Thyroid gland (tissue), 4 donors: Measurements from ENCODE around the gene HCFC1. TPM values are rescaled to one million over a fixed set of nuclear protein-coding genes. Genes with fewer than 3 reads are reported as not detected.
A peak's percentile ranks its signal among the peaks of the same experiment; 100 is the strongest.

Experiments used
- DNase-seq, 2 donors: peaks; one replicate each; pipeline ENCODE4 v3.0.0-alpha.2; 2019
- H3K27ac ChIP-seq, 3 donors: fragments of 200-600 bp; sonication (generic); 1 replicate in 2 of 3; 2 replicates in 1 of 3; pipeline ENCODE4 v1.5.1; 2016 to 2019; ENCODE audit warnings: mild to moderate bottlenecking in 1 of 3, moderate library complexity in 1 of 3
- H3K27me3 ChIP-seq: fragments of 200-600 bp; sonication (generic); one replicate; pipeline ENCODE4 v1.5.1; 2019
- H3K36me3 ChIP-seq, 2 donors: fragments of 200-600 bp; sonication (generic); one replicate each; pipeline ENCODE4 v1.5.1; 2016 to 2019
- H3K4me1 ChIP-seq, 2 donors: fragments of 200-600 bp; sonication (generic); one replicate each; pipeline ENCODE4 v1.5.1; 2017 to 2019
- H3K4me3 ChIP-seq, 3 donors: fragments of 200-600 bp; sonication (generic); replicated peaks in 1 of 3; 1 replicate in 2 of 3; 2 replicates in 1 of 3; pipeline ENCODE4 v1.5.1; 2016; ENCODE audit warnings: mild to moderate bottlenecking in 1 of 3
- H3K9me3 ChIP-seq: fragments of 200-600 bp; sonication (generic); one replicate; pipeline ENCODE4 v1.5.1; 2017
- POLR2A ChIP-seq, 2 donors: fragments of 450-650 bp; IDR thresholded peaks; one replicate each; pipeline ENCODE4 v1.6.1; 2017; ENCODE audit warnings: antibody characterized with exemption in 2 of 2, mild to moderate bottlenecking in 2 of 2, moderate library complexity in 1 of 2
- WGBS, 2 donors: methylation state at CpG; one replicate each; pipeline ENCODE4 v1.1.5; 2017; 5-methylcytosine and 5-hydroxymethylcytosine counted together
- intact Hi-C: fragments of 100-400 bp; cut with DNase I; formaldehyde crosslinking; loops from one replicate; pipeline ENCODE4 v1.15.1; 2023
- total RNA-seq, 4 donors: library from RNA; depleted of rRNA; stranded (reverse); fragments of >200 nt; gene quantifications; one replicate each; pipeline ENCODE4 v1.2.3, GENCODE V29; 2016
- TF ChIP-seq, protein P1 (sequence below), 6 experiments: fragments of 200-600 bp in 3 of 6; fragments of 450-650 bp in 3 of 6; sonication (generic) in 3 of 6; IDR thresholded peaks; one replicate each; pipeline ENCODE4 v1.5.1; 2016 to 2019; ENCODE audit warnings: antibody characterized with exemption in 6 of 6, mild to moderate bottlenecking in 2 of 6, inconsistent platforms in 1 of 6, moderate library complexity in 1 of 6

The HCFC1 gene
- total RNA-seq, 4 donors from 2014 or later: 23.5 to 119 (median 52.3) TPM

GRCh38 chrX:153939573-153939972, 32.0 kb downstream of the HCFC1 start:
- no peak overlapping the region for H3K4me3 ChIP-seq
- H3K27ac ChIP-seq: no peak overlapping the region
- H3K27me3 ChIP-seq: no peaks in the 10 kb centered on the region
- TF ChIP-seq, protein P1, sequence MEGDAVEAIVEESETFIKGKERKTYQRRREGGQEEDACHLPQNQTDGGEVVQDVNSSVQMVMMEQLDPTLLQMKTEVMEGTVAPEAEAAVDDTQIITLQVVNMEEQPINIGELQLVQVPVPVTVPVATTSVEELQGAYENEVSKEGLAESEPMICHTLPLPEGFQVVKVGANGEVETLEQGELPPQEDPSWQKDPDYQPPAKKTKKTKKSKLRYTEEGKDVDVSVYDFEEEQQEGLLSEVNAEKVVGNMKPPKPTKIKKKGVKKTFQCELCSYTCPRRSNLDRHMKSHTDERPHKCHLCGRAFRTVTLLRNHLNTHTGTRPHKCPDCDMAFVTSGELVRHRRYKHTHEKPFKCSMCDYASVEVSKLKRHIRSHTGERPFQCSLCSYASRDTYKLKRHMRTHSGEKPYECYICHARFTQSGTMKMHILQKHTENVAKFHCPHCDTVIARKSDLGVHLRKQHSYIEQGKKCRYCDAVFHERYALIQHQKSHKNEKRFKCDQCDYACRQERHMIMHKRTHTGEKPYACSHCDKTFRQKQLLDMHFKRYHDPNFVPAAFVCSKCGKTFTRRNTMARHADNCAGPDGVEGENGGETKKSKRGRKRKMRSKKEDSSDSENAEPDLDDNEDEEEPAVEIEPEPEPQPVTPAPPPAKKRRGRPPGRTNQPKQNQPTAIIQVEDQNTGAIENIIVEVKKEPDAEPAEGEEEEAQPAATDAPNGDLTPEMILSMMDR (IDR thresholded peaks at IDR 0.05): no peak
- TF ChIP-seq POLR2A (IDR thresholded peaks at IDR 0.05): no peak
- DNase-seq: no peak
- H3K36me3 ChIP-seq: no peaks in the 10 kb centered on the region
- peaks cover 0 to 10% of the 10 kb centered on the region in 2 donors for H3K4me1 ChIP-seq
- no peaks in the 10 kb centered on the region for H3K9me3 ChIP-seq
- WGBS, 2 donors: 58 to 93% methylated on average over 3 to 5 of the region's 7 CpGs
- intact Hi-C loops: loop anchor here (10.0 kb wide), 1 partner anchor 65 kb away; no protein-coding TSS in a partner anchor

DNA sequence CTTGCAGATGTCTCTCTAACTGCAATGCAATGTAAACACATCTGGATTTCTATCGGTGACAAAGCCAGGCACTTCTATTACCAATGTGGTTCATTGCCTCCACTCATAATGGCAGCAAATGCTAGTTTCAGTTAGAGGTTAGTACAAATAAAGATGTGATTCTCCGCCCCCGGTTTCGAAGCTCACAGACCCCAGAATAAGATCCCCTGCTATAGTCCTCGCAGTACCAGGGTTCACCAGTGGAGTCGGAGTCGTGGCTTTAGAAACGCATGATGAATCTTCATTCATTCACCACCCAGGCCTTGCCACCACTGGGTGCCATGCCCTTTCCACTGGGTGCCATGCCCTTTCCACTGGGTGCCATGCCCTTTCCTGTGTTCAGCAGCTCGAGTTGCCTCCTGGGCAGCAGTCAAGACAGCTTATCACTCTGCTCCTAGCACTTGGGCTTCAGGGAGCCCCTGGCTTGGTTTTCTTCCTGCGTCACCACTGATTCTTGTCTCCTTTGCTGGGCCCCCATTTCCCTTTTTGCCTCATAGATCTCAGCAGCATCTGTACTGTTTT, 33.3 kb downstream of the HCFC1 start:
- 88% methylated on average over 6 to 8 of the region's 10 CpGs for WGBS, 2 donors
- peaks cover 0 to 11% of the 10 kb centered on the region in 2 donors for H3K4me1 ChIP-seq
- intact Hi-C loops: loop anchor here (10.0 kb wide), 1 partner anchor 64 kb away; no protein-coding TSS in a partner anchor

DNA sequence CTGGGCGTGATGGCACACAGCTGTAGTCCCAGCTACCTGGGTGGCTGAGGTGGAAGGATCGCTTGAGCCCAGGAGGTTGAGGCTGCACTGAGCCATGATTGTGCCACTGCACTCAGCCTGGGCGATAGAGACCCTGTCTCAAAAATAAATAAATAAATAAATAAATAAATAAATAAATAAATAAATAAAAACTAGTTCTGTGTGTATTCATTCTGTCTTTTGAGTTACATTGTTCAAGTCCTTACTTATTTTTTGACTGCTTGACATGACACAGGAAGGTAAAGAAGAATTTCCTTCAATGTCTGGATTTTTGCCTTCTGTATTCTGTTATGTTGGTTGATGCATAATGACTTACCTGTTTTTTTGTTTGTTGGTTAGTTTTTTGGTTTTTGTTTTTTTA, 34.6 kb downstream of the HCFC1 start:
- Histone ChIP-seq H3K4me1 (peaks cover 0 to 11% of the 10 kb centered on the region in 2 donors), H3K27me3 (no peaks in the 10 kb centered on the region), H3K36me3 (no peaks in the 10 kb centered on the region), H3K9me3 (no peaks in the 10 kb centered on the region), H3K4me3 (no peak overlapping the region), H3K27ac (no peak overlapping the region)
- DNase-seq: no peak
- TF ChIP-seq, protein P1 (IDR thresholded peaks at IDR 0.05): no peak
- no peak for TF ChIP-seq POLR2A (IDR thresholded peaks at IDR 0.05)
- intact Hi-C loops: loop anchor here (10.0 kb wide), 1 partner anchor 62 kb away; no protein-coding TSS in a partner anchor
- 93 to 100% methylated on average over 3 of the region's 3 CpGs for WGBS, 2 donors

More for the DNA sequence above, 33.3 kb downstream of the HCFC1 start:
- no peak overlapping the region for H3K27ac ChIP-seq
- no peaks in the 10 kb centered on the region for H3K36me3 ChIP-seq
- H3K9me3 ChIP-seq: no peaks in the 10 kb centered on the region
- H3K27me3 ChIP-seq: no peaks in the 10 kb centered on the region
- no peak overlapping the region for H3K4me3 ChIP-seq
- no peak for DNase-seq
- TF ChIP-seq, protein P1 (IDR thresholded peaks at IDR 0.05): no peak
- TF ChIP-seq POLR2A (IDR thresholded peaks at IDR 0.05): no peak

DNA sequence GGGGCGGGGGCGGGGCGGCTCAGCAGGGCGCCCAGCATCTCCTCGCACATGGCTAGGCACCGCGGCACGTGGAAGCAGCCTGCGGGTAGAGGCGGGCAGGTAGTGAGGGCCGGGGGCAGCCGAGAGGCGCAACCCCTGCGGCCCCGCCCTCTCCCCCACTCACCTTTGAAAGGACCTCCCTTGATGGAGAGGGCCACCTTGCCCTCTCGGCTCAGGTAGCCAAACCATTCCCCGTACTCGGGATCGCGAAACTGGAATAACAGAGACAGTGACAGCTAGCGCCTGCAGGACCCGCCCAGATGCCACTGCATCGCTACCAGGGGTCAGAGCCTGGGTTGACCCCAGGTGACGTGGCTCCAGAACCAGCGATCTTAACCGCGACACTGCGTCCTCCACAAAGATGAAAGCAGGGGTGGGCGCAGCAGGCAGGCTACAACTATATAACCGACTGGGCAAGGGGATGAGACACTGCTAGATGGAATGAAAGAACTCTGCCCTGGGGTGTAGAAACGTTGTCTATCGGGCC, 36.2 kb downstream of the HCFC1 start:
- Histone ChIP-seq H3K9me3 (no peaks in the 10 kb centered on the region), H3K27ac (no peak overlapping the region), H3K27me3 (no peaks in the 10 kb centered on the region), H3K4me3 (peak overlapping the region in 1 of 3 donors; percentile 51), H3K4me1 (peaks cover 0 to 11% of the 10 kb centered on the region in 2 donors), H3K36me3 (peaks cover 0 to 5% of the 10 kb centered on the region in 2 donors)
- peak in 1 of 2 donors; percentile 19 for DNase-seq
- TF ChIP-seq, protein P1 (IDR thresholded peaks at IDR 0.05): no peak
- TF ChIP-seq POLR2A (IDR thresholded peaks at IDR 0.05): no peak
- WGBS, 2 donors: 33% methylated on average over 17 of the region's 32 CpGs; no CpG with 5 or more reads in 1 of the 2 donors
- intact Hi-C loops: loop anchor here (10.0 kb wide), 1 partner anchor 61 kb away; no protein-coding TSS in a partner anchor

GRCh38 chrX:153934762-153935325, 36.8 kb downstream of the HCFC1 start, which contains the start of gene NAA10:
Gene NAA10 (minus strand): TSS chrX:153935037. CDS start chrX:153934904, 133 bp downstream.
- Histone ChIP-seq H3K9me3 (no peaks in the 10 kb centered on the region), H3K4me1 (peaks cover 0 to 11% of the 10 kb centered on the region in 2 donors), H3K4me3 (peak within 1 kb of the TSS; percentile 17 to 51 (median 47)), H3K27me3 (no peaks in the 10 kb centered on the region), H3K36me3 (peaks cover 0 to 5% of the 10 kb centered on the region in 2 donors), H3K27ac (no peak within 1 kb of the TSS)
- WGBS, 2 donors: 10% methylated on average over 2 of the region's 87 CpGs; no CpG with 5 or more reads in 1 of the 2 donors
- DNase-seq: peak; percentile 66 to 76
- intact Hi-C loops: loop anchor here (10.0 kb wide), 1 partner anchor 60 kb away; no protein-coding TSS in a partner anchor
- peak in 1 of 2 donors; percentile 53 for TF ChIP-seq POLR2A (IDR thresholded peaks at IDR 0.05)
- TF ChIP-seq, protein P1 (IDR thresholded peaks at IDR 0.05): no peak
